ENCODE data around the gene FAM107B.

DNA sequence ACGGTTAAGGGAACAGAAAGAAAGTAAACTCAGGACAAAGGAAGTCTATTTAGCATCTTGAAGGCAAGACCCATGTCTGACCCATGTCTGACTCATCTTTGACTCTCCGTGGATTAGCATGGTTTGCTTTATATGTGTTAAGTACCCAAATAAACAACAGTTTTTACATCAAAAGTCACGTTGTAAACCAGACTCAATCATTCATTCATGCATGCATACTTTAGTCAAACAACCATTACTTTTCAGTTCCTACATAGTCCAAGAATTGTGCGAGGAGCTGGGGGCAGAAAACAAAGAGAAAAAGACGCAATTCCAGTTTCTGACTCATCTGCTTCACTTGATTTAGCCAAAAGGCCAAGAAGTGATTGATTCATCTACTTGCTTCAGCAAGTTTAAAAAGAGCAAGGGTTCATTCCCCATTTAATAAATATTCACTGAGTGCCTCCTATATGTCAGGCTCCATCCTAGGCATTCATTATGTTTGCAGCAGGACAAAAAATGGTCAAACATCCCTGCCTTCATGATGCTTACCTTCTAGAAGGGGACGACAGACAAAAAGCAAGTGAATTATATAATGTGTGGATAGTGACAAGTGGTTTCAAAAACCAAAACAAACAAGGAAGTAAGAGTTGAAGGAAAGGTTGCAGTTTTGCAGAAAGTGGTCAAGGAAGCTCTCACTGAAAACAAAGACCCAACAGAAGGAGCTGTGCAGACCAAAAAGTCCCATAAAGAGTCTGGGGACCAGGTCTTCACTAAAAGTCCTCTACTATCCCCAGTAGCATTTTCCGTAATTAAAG is 116.2 kb downstream of the FAM107B start:
- TF ChIP-seq, protein P1, sequence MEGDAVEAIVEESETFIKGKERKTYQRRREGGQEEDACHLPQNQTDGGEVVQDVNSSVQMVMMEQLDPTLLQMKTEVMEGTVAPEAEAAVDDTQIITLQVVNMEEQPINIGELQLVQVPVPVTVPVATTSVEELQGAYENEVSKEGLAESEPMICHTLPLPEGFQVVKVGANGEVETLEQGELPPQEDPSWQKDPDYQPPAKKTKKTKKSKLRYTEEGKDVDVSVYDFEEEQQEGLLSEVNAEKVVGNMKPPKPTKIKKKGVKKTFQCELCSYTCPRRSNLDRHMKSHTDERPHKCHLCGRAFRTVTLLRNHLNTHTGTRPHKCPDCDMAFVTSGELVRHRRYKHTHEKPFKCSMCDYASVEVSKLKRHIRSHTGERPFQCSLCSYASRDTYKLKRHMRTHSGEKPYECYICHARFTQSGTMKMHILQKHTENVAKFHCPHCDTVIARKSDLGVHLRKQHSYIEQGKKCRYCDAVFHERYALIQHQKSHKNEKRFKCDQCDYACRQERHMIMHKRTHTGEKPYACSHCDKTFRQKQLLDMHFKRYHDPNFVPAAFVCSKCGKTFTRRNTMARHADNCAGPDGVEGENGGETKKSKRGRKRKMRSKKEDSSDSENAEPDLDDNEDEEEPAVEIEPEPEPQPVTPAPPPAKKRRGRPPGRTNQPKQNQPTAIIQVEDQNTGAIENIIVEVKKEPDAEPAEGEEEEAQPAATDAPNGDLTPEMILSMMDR (IDR thresholded peaks at IDR 0.05) = no peak
- TF ChIP-seq EZH2 (IDR thresholded peaks at IDR 0.05) = no peak

All from neural progenitor cell (in vitro differentiated cells).